Endodermal cell (in vitro differentiated cells): ENCODE results near the gene GORAB. TPM values are rescaled to one million over a fixed set of nuclear protein-coding genes. Genes with fewer than 3 reads are reported as not detected.

Source experiments
- DNase-seq: peaks from one replicate; pipeline ENCODE4 v3.0.0-alpha.2; 2017
- H3K27ac ChIP-seq: 2 replicates; pipeline ENCODE4 v1.5.1; 2013; ENCODE audit warnings: mild to moderate bottlenecking, low read depth, low read length, moderate library complexity
- H3K27me3 ChIP-seq: 2 replicates; pipeline ENCODE4 v1.6.1; 2013; ENCODE audit warnings: mild to moderate bottlenecking, low read length, moderate library complexity; ENCODE audit not compliant: insufficient read depth, control insufficient read depth, poor library complexity, severe bottlenecking
- H3K36me3 ChIP-seq: 2 replicates; pipeline ENCODE4 v1.7.0; 2013; ENCODE audit warnings: mild to moderate bottlenecking, low read length, moderate library complexity; ENCODE audit not compliant: control insufficient read depth, insufficient read depth
- H3K4me1 ChIP-seq: one replicate; pipeline ENCODE4 v1.7.0; 2013; ENCODE audit warnings: low read length; ENCODE audit not compliant: control insufficient read depth, insufficient read depth
- H3K4me3 ChIP-seq: 2 replicates; pipeline ENCODE4 v1.5.1; 2013; ENCODE audit warnings: mild to moderate bottlenecking, low read length, moderate library complexity
- H3K9ac ChIP-seq: 2 replicates; pipeline ENCODE4 v1.6.1; 2013; ENCODE audit warnings: mild to moderate bottlenecking, low read length, moderate library complexity; ENCODE audit not compliant: poor library complexity, severe bottlenecking; ENCODE audit errors: extremely low read depth
- H3K9me3 ChIP-seq: 2 replicates; pipeline ENCODE4 v1.6.1; 2013; ENCODE audit warnings: mild to moderate bottlenecking, low read length, moderate library complexity; ENCODE audit not compliant: control insufficient read depth
- H3K27ac Mint-ChIP-seq: 2 replicates; pipeline ENCODE4 v1.8.0; 2020; ENCODE audit warnings: mixed read lengths
- H3K27me3 Mint-ChIP-seq: 2 replicates; pipeline ENCODE4 v1.8.0; 2021; ENCODE audit warnings: mild to moderate bottlenecking, mixed read lengths; ENCODE audit not compliant: insufficient read depth
- H3K36me3 Mint-ChIP-seq: 2 replicates; pipeline ENCODE4 v1.8.0; 2020; ENCODE audit warnings: low read depth, mixed read lengths
- H3K4me1 Mint-ChIP-seq: 2 replicates; pipeline ENCODE4 v1.8.0; 2020; ENCODE audit warnings: mixed read lengths
- H3K4me3 Mint-ChIP-seq: 2 replicates; pipeline ENCODE4 v1.8.0; 2020; ENCODE audit warnings: mild to moderate bottlenecking, moderate library complexity, mixed read lengths
- H3K9me3 Mint-ChIP-seq: 2 replicates; pipeline ENCODE4 v1.8.0; 2020; ENCODE audit warnings: mild to moderate bottlenecking, mixed read lengths
- CTCF ChIP-seq: fragments of 200-600 bp; sonication (generic); conservative IDR thresholded peaks from 2 replicates; pipeline ENCODE4 v1.5.0; 2021; ENCODE audit warnings: antibody characterized with exemption, mild to moderate bottlenecking
- WGBS, 2 experiments: methylation state at CpG; one replicate each; pipeline versions ENCODE4 v1.1.5 to v1.1.7; 2013; ENCODE audit warnings: missing lambda C conversion rate in 2 of 2, mixed read lengths in 1 of 2; ENCODE audit not compliant: insufficient coverage in 1 of 2, insufficient read length in 1 of 2; 5-methylcytosine and 5-hydroxymethylcytosine counted together
- total RNA-seq, 2 donors: library from RNA; stranded (reverse); fragmentation: NEBNext Ultra II Directional in 1 of 2; extraction: Animal tissue kit (Norgen Biotek cat#: 25700) in 1 of 2; gene quantifications; 2 replicates in 1 of 2; 3 replicates in 1 of 2; pipeline ENCODE4 v1.2.1, GENCODE V29; 2021

GORAB gene
- total RNA-seq, 2 donors from 2014 or later, result 10.0 to 15.9 TPM

DNA sequence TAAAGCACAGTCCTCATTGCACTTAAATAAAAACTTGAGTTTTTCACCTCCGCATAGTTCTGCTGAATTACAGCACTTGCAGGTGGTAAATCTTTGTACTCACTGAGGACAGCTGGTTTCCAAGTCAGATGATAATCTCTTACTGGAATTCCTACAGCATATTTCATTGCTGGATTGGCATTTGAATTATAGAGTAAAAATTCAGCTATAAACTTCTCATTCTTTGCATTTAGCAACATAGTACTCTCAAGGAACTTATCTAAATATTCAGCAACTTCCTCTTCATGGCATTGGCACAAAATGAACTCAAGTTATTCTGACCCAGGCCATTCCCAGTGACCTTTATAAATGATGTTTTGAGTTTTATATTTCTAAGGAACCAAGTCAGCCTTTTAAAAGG, 23.4 kb downstream of the GORAB start:
- Mint-ChIP-seq H3K4me3 (no peak overlapping the region), H3K27me3 (no peaks in the 10 kb centered on the region), H3K27ac (no peak overlapping the region), H3K36me3 (peaks cover 20% of the 10 kb centered on the region), H3K4me1 (peaks cover 10% of the 10 kb centered on the region), H3K9me3 (no peaks in the 10 kb centered on the region)
- H3K9me3 ChIP-seq, result no peaks in the 10 kb centered on the region
- H3K27me3 ChIP-seq, result no peaks in the 10 kb centered on the region
- WGBS, 2 experiments, result 86 to 100% methylated on average over 1 of the region's 1 CpG
- no peak overlapping the region for H3K9ac ChIP-seq
- no peak overlapping the region for H3K4me3 ChIP-seq
- DNase-seq, result no peak
- no peaks in the 10 kb centered on the region for H3K4me1 ChIP-seq
- peaks cover 33% of the 10 kb centered on the region for H3K36me3 ChIP-seq
- no peak overlapping the region for H3K27ac ChIP-seq
- no peak for TF ChIP-seq CTCF

- no peaks in the 10 kb centered on the region for H3K27me3 Mint-ChIP-seq
- peaks cover 10% of the 10 kb centered on the region for H3K4me1 Mint-ChIP-seq
Measured at GRCh38 chr1:170556917-170557316, 25.0 kb downstream of the GORAB start.

GRCh38 chr1:170558731-170559130, 26.8 kb downstream of the GORAB start:
- H3K9ac ChIP-seq, result no peak overlapping the region
- WGBS, 2 experiments, result 90 to 91% methylated on average over 2 to 5 of the region's 5 CpGs
- no peaks in the 10 kb centered on the region for H3K9me3 ChIP-seq
- H3K27ac ChIP-seq, result no peak overlapping the region
- H3K4me1 Mint-ChIP-seq, result peaks cover 23% of the 10 kb centered on the region
- H3K4me3 ChIP-seq, result no peak overlapping the region
- no peak for TF ChIP-seq CTCF
- no peak overlapping the region for H3K4me3 Mint-ChIP-seq
- no peak for DNase-seq
- H3K27ac Mint-ChIP-seq, result no peak overlapping the region
- H3K27me3 ChIP-seq, result no peaks in the 10 kb centered on the region
- peaks cover 5% of the 10 kb centered on the region for H3K36me3 ChIP-seq
- H3K27me3 Mint-ChIP-seq, result no peaks in the 10 kb centered on the region
- no peaks in the 10 kb centered on the region for H3K9me3 Mint-ChIP-seq
- H3K4me1 ChIP-seq, result no peaks in the 10 kb centered on the region
- peaks cover 5% of the 10 kb centered on the region for H3K36me3 Mint-ChIP-seq

More at GRCh38 chr1:170556917-170557316, 25.0 kb downstream of the GORAB start:
- no peak overlapping the region for H3K9ac ChIP-seq
- H3K4me3 ChIP-seq, result no peak overlapping the region
- H3K27me3 ChIP-seq, result no peaks in the 10 kb centered on the region
- Mint-ChIP-seq H3K36me3 (peaks cover 15% of the 10 kb centered on the region), H3K4me3 (no peak overlapping the region), H3K27ac (no peak overlapping the region), H3K9me3 (no peaks in the 10 kb centered on the region)
- H3K27ac ChIP-seq, result no peak overlapping the region
- H3K4me1 ChIP-seq, result no peaks in the 10 kb centered on the region
- no peak for DNase-seq
- no peak for TF ChIP-seq CTCF
- H3K36me3 ChIP-seq, result peaks cover 19% of the 10 kb centered on the region
- H3K9me3 ChIP-seq, result no peaks in the 10 kb centered on the region
